Loucy (cell line): ENCODE results near the gene TLR1.

ENCODE experiments used
- EZH2phosphoT487 ChIP-seq: fragments of 200-600 bp; IDR thresholded peaks from 2 replicates; pipeline ENCODE4 v1.6.1; 2018; ENCODE audit warnings: antibody characterized with exemption, mild to moderate bottlenecking, moderate library complexity, borderline replicate concordance
- TF ChIP-seq, protein P1 (sequence below): fragments of 200-600 bp; sonication (generic); conservative IDR thresholded peaks from 2 replicates; pipeline ENCODE4 v1.5.1; 2014; ENCODE audit warnings: mild to moderate bottlenecking, antibody characterized with exemption, low read length

DNA sequence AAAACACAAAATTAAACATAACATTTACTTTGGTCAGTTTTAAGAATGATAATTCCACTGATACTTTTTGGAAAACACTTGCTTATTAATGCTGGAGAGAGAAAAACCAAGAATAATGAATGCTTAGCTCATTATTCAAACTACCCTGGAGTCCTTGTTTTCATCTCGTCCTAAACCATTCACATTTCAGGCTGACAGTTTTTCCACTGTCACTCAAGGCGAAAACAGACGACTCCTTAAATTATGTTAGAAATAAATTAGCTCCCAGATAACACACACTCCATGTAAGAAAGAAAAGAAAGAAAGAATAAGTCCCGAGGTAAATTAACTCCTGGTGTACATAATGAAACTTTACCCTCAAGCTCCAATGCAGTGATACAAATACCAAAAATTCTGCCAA is 55.3 kb downstream of the TLR1 start:
- TF ChIP-seq, protein P1, sequence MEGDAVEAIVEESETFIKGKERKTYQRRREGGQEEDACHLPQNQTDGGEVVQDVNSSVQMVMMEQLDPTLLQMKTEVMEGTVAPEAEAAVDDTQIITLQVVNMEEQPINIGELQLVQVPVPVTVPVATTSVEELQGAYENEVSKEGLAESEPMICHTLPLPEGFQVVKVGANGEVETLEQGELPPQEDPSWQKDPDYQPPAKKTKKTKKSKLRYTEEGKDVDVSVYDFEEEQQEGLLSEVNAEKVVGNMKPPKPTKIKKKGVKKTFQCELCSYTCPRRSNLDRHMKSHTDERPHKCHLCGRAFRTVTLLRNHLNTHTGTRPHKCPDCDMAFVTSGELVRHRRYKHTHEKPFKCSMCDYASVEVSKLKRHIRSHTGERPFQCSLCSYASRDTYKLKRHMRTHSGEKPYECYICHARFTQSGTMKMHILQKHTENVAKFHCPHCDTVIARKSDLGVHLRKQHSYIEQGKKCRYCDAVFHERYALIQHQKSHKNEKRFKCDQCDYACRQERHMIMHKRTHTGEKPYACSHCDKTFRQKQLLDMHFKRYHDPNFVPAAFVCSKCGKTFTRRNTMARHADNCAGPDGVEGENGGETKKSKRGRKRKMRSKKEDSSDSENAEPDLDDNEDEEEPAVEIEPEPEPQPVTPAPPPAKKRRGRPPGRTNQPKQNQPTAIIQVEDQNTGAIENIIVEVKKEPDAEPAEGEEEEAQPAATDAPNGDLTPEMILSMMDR, result no peak
- no peak for TF ChIP-seq EZH2phosphoT487
